HFF-Myc (cell line): Measurements from ENCODE around the gene IGSF9B.

ENCODE experiments used
- DNase-seq: peaks from one replicate; pipeline ENCODE4 v3.0.0-alpha.2; 2011; ENCODE audit warnings: low read depth; ENCODE audit errors: extremely low read depth
- H3K4me3 ChIP-seq: replicated peaks from 2 replicates; pipeline ENCODE4 v1.5.1; 2011; ENCODE audit warnings: low read depth, mild to moderate bottlenecking, control low read depth, low read length
- TF ChIP-seq, protein P1 (sequence below): IDR thresholded peaks from 2 replicates; pipeline ENCODE4 v1.5.1; 2012; ENCODE audit warnings: mild to moderate bottlenecking, low read depth, low read length, control low read depth; ENCODE audit errors: missing control alignments

Gene IGSF9B

DNA sequence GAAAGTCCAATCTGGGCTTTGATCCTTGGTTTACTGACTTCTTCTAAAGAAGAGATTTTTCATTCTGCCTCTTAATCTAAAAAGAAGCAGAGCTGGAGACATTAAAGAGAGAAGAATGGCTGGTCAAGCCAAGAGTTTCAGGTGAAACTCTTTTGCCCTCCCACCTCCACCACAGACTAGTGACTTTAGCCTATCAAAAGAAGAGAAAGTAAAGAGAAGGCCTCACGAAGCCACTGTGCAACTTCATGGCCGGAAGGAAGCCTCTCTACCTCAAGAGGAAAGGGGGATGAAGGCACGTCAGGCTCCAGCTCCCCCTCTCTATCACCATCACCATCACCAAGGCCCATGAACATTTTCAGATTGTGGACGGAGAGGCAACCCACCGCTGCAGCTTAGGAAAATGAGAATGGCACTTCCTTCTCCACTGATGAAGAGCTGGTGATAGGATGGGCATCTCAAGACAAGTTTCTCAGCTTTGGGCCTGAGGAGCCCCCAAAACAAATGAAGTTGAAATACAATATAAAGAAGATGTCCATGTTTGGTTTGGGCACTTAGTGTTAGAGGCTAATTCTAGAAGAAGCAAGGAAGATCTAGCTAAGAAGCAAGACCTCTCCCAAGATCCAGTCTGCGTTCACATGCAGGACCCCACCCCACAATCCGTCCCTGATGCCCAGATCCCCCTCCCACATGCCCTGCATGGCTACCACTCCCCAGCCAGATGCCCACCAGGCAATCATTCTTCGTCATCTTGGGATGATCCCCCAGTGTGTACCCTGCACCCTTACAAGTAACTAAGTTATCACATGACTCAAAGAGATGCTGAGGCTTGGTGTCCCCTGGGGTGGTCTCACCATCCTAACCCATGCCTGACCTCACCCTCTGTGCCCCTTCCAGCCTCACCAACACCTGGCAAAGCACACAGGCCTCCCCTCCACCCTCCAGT lies 52.6 kb downstream of the IGSF9B start:
- DNase-seq = no peak

DNA sequence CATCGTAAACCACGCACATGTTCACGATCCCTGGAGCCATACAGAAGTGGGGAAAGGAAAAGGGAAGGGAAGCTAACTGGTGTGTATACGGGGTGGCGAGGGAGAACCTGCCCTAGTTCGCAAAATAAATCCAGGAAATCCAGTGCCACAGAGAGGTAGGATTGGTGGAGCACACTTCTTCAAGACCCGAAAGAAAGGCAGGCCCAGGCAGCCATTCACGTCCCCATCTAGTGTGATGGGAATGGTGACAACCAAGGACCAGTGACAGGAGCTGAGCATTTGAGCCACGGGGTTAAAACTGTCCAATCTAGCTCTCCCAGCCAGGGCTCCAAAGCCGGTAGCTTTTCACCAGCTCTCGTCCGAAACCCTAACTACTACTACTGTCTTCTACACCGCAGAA lies 53.7 kb downstream of the IGSF9B start:
- TF ChIP-seq, protein P1, sequence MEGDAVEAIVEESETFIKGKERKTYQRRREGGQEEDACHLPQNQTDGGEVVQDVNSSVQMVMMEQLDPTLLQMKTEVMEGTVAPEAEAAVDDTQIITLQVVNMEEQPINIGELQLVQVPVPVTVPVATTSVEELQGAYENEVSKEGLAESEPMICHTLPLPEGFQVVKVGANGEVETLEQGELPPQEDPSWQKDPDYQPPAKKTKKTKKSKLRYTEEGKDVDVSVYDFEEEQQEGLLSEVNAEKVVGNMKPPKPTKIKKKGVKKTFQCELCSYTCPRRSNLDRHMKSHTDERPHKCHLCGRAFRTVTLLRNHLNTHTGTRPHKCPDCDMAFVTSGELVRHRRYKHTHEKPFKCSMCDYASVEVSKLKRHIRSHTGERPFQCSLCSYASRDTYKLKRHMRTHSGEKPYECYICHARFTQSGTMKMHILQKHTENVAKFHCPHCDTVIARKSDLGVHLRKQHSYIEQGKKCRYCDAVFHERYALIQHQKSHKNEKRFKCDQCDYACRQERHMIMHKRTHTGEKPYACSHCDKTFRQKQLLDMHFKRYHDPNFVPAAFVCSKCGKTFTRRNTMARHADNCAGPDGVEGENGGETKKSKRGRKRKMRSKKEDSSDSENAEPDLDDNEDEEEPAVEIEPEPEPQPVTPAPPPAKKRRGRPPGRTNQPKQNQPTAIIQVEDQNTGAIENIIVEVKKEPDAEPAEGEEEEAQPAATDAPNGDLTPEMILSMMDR = no peak
- DNase-seq = no peak
- no peak overlapping the region for H3K4me3 ChIP-seq

More for the DNA sequence above, 52.6 kb downstream of the IGSF9B start:
- H3K4me3 ChIP-seq = no peak overlapping the region
- TF ChIP-seq, protein P1 = no peak

DNA sequence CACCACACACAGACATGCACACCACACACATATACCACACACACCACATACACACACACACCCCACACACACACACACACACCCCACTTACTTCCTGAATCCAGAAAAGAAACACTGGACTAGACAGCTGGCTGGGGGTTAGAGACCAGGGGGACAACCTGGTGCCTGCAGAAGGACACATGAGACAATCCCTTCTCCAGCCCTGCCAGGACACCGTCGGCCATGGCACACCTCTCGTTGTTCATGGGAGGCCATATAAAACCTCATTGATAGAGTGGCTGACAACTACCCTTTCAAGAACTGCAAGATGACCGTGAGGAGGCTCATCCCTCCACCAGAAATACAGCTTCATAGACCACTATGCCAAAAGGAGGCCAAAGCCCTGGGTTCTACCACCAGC lies 54.3 kb downstream of the IGSF9B start:
- TF ChIP-seq, protein P1 = no peak
- DNase-seq = no peak
- H3K4me3 ChIP-seq = no peak overlapping the region

DNA sequence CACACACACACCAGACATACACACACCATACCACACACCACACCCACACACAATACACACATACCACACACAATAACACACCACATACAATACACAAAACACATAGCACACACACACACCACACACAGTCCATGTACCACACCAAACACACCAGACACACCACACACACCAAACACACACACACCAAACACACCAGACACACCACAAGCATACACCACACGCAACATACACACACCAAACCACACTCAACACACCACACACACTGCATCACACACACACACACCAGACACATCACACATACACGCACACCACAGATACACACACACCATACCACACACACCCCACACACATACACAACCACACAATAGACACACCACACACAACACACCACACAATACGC lies 54.8 kb downstream of the IGSF9B start:
- TF ChIP-seq, protein P1 = no peak

DNA sequence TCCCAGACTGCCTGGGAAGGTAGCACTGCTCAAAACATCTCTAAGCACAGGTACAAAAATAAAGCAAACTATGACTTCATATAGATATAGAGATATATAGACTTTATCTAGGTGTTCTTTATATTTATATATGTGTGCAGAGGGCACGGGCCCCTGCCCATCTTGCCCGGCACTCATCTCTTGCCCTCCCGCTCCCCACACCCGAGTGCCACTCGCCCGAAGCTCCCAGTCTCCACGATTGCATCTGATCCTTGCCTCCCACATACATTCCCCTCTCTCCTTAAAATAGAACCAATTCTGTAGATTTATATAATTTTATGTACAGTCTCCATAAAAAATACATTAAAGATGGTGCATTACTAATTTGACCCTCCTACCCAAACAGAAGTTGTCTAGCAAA lies 55.5 kb downstream of the IGSF9B start:
- no peak for DNase-seq
- H3K4me3 ChIP-seq = no peak overlapping the region
- TF ChIP-seq, protein P1 = no peak

More for the DNA sequence above, 54.8 kb downstream of the IGSF9B start:
- DNase-seq = no peak
- H3K4me3 ChIP-seq = no peak overlapping the region

DNA sequence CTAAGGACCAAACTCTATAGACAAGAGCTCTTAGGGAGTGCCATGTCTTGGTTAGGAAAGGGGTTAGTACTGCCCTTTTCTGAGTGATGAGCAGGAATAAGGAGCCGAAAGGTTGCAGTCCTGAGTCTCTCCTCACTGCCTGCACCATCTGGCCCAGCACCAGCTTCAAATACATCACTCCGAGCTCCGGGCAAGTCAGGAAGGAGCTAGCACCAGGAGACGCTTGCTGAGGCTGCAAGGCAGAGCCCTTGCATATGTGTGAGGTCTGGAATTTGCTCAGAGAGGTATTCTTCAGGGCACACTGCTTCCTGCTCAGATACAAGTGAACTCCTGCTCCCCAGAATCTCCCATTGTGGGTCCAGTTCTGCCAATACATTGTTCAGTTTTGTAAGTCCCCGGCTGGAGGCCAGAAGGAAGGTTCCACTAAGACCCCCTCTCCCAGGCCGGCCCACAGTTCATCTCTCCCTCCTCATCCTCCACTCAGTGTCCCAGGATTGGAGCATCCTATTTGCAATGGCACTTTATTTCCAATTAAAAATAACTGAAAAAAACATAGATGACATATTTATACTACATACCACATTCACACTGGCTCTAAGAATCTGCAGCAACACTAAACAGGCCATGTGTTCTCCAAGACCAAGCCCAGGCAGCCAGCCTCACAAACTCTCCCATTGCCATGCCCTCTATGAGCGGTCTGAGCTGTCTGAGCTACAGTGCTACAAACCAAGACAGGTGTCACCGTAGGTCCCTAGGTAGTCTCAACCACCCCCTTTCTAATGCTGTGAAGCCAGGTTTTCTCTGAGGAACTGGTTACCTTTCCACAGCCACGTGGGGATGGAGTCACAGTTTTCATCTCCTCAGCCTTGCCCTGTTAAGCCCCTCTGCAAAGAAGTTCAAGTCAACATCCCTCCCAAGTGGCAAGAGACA lies 56.3 kb downstream of the IGSF9B start:
- TF ChIP-seq, protein P1 = no peak
- no peak for DNase-seq
- H3K4me3 ChIP-seq = no peak overlapping the region
